ENCODE data around the gene PRRT1. TPM values are rescaled to one million over a fixed set of nuclear protein-coding genes. Genes with fewer than 3 reads are reported as not detected.

PRRT1 gene
- total RNA-seq, 2 donors from 2014 or later: 2.0 to 3.0 TPM

- Mint-ChIP-seq H3K4me1 (peaks cover 45% of the 10 kb centered on the region), H3K36me3 (ENCODE audit: low read depth) (peaks cover 79% of the 10 kb centered on the region), H3K4me3 (no peak overlapping the region), H3K9me3 (no peaks in the 10 kb centered on the region), H3K27me3 (ENCODE audit: insufficient read depth) (no peaks in the 10 kb centered on the region), H3K27ac (peak overlapping the region; percentile 96)
- Histone ChIP-seq H3K9ac (ENCODE audit: extremely low read depth, low read length, poor library complexity, severe bottlenecking) (no peak overlapping the region), H3K4me3 (ENCODE audit: low read length) (no peak overlapping the region), H3K4me1 (ENCODE audit: control insufficient read depth, insufficient read depth, low read length) (peaks cover 26% of the 10 kb centered on the region), H3K27ac (ENCODE audit: low read depth, low read length) (peak overlapping the region; percentile 50), H3K9me3 (ENCODE audit: control insufficient read depth, low read length) (no peaks in the 10 kb centered on the region), H3K27me3 (ENCODE audit: control insufficient read depth, insufficient read depth, low read length, poor library complexity, severe bottlenecking) (no peaks in the 10 kb centered on the region), H3K36me3 (ENCODE audit: control insufficient read depth, insufficient read depth, low read length) (peaks cover 76% of the 10 kb centered on the region)
- peak; percentile 91 for DNase-seq
- TF ChIP-seq, protein P1, sequence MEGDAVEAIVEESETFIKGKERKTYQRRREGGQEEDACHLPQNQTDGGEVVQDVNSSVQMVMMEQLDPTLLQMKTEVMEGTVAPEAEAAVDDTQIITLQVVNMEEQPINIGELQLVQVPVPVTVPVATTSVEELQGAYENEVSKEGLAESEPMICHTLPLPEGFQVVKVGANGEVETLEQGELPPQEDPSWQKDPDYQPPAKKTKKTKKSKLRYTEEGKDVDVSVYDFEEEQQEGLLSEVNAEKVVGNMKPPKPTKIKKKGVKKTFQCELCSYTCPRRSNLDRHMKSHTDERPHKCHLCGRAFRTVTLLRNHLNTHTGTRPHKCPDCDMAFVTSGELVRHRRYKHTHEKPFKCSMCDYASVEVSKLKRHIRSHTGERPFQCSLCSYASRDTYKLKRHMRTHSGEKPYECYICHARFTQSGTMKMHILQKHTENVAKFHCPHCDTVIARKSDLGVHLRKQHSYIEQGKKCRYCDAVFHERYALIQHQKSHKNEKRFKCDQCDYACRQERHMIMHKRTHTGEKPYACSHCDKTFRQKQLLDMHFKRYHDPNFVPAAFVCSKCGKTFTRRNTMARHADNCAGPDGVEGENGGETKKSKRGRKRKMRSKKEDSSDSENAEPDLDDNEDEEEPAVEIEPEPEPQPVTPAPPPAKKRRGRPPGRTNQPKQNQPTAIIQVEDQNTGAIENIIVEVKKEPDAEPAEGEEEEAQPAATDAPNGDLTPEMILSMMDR (conservative IDR thresholded peaks at IDR 0.05): peak; percentile 53
- 93 to 94% methylated on average over 14 to 30 of the region's 30 CpGs for WGBS, 2 experiments (ENCODE audit: insufficient coverage in 1 of 2, insufficient read length in 1 of 2)
These were observed 14.8 kb upstream of the PRRT1 start for GRCh38 chr6:32166411-32167061.

GRCh38 chr6:32164295-32164694 is 12.6 kb upstream of the PRRT1 start, which contains the start of gene EGFL8:
EGFL8 (plus strand) TSS chr6:32164595; CDS start chr6:32166166, 1,571 bp downstream.
- Histone ChIP-seq H3K9ac (ENCODE audit: extremely low read depth, low read length, poor library complexity, severe bottlenecking) (no peak within 1 kb of the TSS), H3K36me3 (ENCODE audit: control insufficient read depth, insufficient read depth, low read length) (peaks cover 54% of the 10 kb centered on the region), H3K4me1 (ENCODE audit: control insufficient read depth, insufficient read depth, low read length) (peaks cover 21% of the 10 kb centered on the region), H3K27me3 (ENCODE audit: control insufficient read depth, insufficient read depth, low read length, poor library complexity, severe bottlenecking) (no peaks in the 10 kb centered on the region), H3K27ac (ENCODE audit: low read depth, low read length) (peak within 1 kb of the TSS; percentile 93), H3K4me3 (ENCODE audit: low read length) (no peak within 1 kb of the TSS), H3K9me3 (ENCODE audit: control insufficient read depth, low read length) (no peaks in the 10 kb centered on the region)
- peak within 1 kb of the TSS; percentile 80 for H3K27ac Mint-ChIP-seq
- H3K4me3 Mint-ChIP-seq: no peak within 1 kb of the TSS
- peaks cover 67% of the 10 kb centered on the region for H3K36me3 Mint-ChIP-seq (ENCODE audit: low read depth)
- H3K4me1 Mint-ChIP-seq: peaks cover 33% of the 10 kb centered on the region
- no peaks in the 10 kb centered on the region for H3K9me3 Mint-ChIP-seq
- H3K27me3 Mint-ChIP-seq (ENCODE audit: insufficient read depth): no peaks in the 10 kb centered on the region
- DNase-seq: no peak
- TF ChIP-seq, protein P1 (conservative IDR thresholded peaks at IDR 0.05): no peak

- Histone ChIP-seq H3K27ac (ENCODE audit: low read depth, low read length) (peak overlapping the region; percentile 93), H3K9me3 (ENCODE audit: control insufficient read depth, low read length) (no peaks in the 10 kb centered on the region), H3K4me3 (ENCODE audit: low read length) (no peak overlapping the region), H3K9ac (ENCODE audit: extremely low read depth, low read length, poor library complexity, severe bottlenecking) (no peak overlapping the region), H3K4me1 (ENCODE audit: control insufficient read depth, insufficient read depth, low read length) (peaks cover 17% of the 10 kb centered on the region), H3K36me3 (ENCODE audit: control insufficient read depth, insufficient read depth, low read length) (peaks cover 52% of the 10 kb centered on the region), H3K27me3 (ENCODE audit: control insufficient read depth, insufficient read depth, low read length, poor library complexity, severe bottlenecking) (no peaks in the 10 kb centered on the region)
- WGBS, 2 experiments (ENCODE audit: insufficient coverage in 1 of 2, insufficient read length in 1 of 2): 93 to 100% methylated on average over 1 to 7 of the region's 7 CpGs
- DNase-seq: no peak
- Mint-ChIP-seq H3K27me3 (ENCODE audit: insufficient read depth) (no peaks in the 10 kb centered on the region), H3K4me3 (no peak overlapping the region), H3K4me1 (peaks cover 29% of the 10 kb centered on the region), H3K27ac (peak overlapping the region; percentile 80), H3K36me3 (ENCODE audit: low read depth) (peaks cover 65% of the 10 kb centered on the region), H3K9me3 (no peaks in the 10 kb centered on the region)
- TF ChIP-seq, protein P1 (conservative IDR thresholded peaks at IDR 0.05): no peak
These were observed 12.0 kb upstream of the PRRT1 start for GRCh38 chr6:32163559-32164258.

Data from endodermal cell (in vitro differentiated cells).